KMS-11 (cell line): ENCODE results near the gene IL24.
"Not testable (repeated sequence)": the region's sequence is repeated elsewhere in the genome, so short reads cannot be mapped to it uniquely, and the experiment has no call there.

Source experiments
- H2AFZ ChIP-seq: fragments of 200-600 bp; sonication (generic); 2 replicates; pipeline ENCODE4 v1.6.1; 2016; ENCODE audit warnings: antibody characterized with exemption, mixed run types, low read depth
- H3K27ac ChIP-seq: fragments of 200-600 bp; sonication (generic); 2 replicates; pipeline ENCODE4 v1.6.1; 2016; ENCODE audit warnings: mild to moderate bottlenecking, mixed run types
- H3K27me3 ChIP-seq: fragments of 200-600 bp; sonication (generic); 2 replicates; pipeline ENCODE4 v1.6.1; 2017; ENCODE audit warnings: mild to moderate bottlenecking, low read depth, mixed run types, moderate library complexity; ENCODE audit not compliant: insufficient read depth
- H3K36me3 ChIP-seq: fragments of 200-600 bp; sonication (generic); 2 replicates; pipeline ENCODE4 v1.6.1; 2017; ENCODE audit warnings: mild to moderate bottlenecking, mixed run types; ENCODE audit not compliant: insufficient read depth
- H3K4me1 ChIP-seq: fragments of 200-600 bp; sonication (generic); 2 replicates; pipeline ENCODE4 v1.6.1; 2016; ENCODE audit warnings: mild to moderate bottlenecking, low read depth, mixed run types; ENCODE audit not compliant: poor library complexity, severe bottlenecking
- H3K4me2 ChIP-seq: fragments of 200-600 bp; sonication (generic); 2 replicates; pipeline ENCODE4 v1.7.0; 2016; ENCODE audit warnings: mild to moderate bottlenecking, mixed run types
- H3K4me3 ChIP-seq: fragments of 200-600 bp; sonication (generic); IDR thresholded peaks from 2 replicates; pipeline ENCODE4 v1.6.1; 2017; ENCODE audit warnings: low read depth, low read length, mixed read lengths; ENCODE audit not compliant: insufficient read depth
- H3K79me2 ChIP-seq: fragments of 200-600 bp; sonication (generic); 2 replicates; pipeline ENCODE4 v1.6.1; 2016; ENCODE audit warnings: low read depth, mixed run types; ENCODE audit not compliant: insufficient read depth
- H3K9ac ChIP-seq: fragments of 200-600 bp; sonication (generic); 2 replicates; pipeline ENCODE4 v1.6.1; 2016; ENCODE audit warnings: mild to moderate bottlenecking, mixed run types
- H4K20me1 ChIP-seq: fragments of 200-600 bp; sonication (generic); 2 replicates; pipeline ENCODE4 v1.6.1; 2016; ENCODE audit warnings: mild to moderate bottlenecking, mixed run types; ENCODE audit not compliant: insufficient read depth
- TF ChIP-seq, protein P1 (sequence below): fragments of 200-600 bp; sonication (generic); conservative IDR thresholded peaks from 2 replicates; pipeline ENCODE4 v1.6.1; 2017; ENCODE audit warnings: low read depth, mild to moderate bottlenecking, antibody characterized with exemption, low read length, moderate library complexity, mixed read lengths

The IL24 gene, protein sequence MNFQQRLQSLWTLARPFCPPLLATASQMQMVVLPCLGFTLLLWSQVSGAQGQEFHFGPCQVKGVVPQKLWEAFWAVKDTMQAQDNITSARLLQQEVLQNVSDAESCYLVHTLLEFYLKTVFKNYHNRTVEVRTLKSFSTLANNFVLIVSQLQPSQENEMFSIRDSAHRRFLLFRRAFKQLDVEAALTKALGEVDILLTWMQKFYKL

DNA sequence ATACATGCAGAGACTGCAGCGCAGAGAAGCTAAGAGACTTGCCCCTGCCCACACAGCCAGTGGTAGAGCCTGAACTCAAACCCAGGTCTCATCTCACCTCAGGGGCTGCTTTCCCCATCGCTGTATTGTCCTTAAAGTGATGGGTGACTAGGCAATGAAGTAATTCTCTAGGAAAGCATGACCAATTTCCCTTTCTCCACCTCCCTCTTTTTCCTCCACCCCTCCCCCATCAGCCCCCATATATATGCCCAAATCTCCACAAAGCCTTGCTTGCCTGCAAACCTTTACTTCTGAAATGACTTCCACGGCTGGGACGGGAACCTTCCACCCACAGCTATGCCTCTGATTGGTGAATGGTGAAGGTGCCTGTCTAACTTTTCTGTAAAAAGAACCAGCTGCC, at the start of gene IL24:
IL24 (plus strand) TSS at position 269 of the 400 bp plus-strand sequence. CDS start 390 bp downstream, outside the sequence.
- Histone ChIP-seq H3K9ac (no peak within 1 kb of the TSS), H3K27ac (no peak within 1 kb of the TSS), H3K4me1 (no peaks in the 10 kb centered on the region), H3K79me2 (no peaks in the 10 kb centered on the region), H3K4me2 (no peak within 1 kb of the TSS), H3K27me3 (no peaks in the 10 kb centered on the region; the same call in 1 of the 2 replicates), H4K20me1 (no peaks in the 10 kb centered on the region), H2AFZ (no peak within 1 kb of the TSS), H3K4me3 (no peak within 1 kb of the TSS), H3K36me3 (no peaks in the 10 kb centered on the region)
- TF ChIP-seq, protein P1, sequence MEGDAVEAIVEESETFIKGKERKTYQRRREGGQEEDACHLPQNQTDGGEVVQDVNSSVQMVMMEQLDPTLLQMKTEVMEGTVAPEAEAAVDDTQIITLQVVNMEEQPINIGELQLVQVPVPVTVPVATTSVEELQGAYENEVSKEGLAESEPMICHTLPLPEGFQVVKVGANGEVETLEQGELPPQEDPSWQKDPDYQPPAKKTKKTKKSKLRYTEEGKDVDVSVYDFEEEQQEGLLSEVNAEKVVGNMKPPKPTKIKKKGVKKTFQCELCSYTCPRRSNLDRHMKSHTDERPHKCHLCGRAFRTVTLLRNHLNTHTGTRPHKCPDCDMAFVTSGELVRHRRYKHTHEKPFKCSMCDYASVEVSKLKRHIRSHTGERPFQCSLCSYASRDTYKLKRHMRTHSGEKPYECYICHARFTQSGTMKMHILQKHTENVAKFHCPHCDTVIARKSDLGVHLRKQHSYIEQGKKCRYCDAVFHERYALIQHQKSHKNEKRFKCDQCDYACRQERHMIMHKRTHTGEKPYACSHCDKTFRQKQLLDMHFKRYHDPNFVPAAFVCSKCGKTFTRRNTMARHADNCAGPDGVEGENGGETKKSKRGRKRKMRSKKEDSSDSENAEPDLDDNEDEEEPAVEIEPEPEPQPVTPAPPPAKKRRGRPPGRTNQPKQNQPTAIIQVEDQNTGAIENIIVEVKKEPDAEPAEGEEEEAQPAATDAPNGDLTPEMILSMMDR, result no peak

DNA sequence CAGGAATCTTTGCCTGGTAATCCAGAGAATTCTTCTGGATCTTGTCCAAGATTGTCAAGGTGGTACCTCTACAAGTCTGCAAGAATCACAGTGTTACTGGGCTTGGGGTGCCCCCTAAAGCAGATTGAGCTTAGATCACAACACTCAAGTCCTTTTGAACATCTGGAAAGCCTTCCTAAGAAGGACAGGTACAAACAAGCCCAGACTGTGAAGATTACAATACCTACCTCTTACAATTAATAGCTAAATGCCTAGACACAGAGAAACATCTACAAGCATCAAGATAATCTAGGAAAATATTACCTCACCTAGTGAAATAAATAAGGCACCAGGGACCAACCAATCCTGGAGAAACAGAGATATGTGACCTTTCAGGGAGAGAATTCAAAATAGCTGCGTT, 49.3 kb upstream of the IL24 start:
- no peaks in the 10 kb centered on the region for H3K79me2 ChIP-seq
- H3K27me3 ChIP-seq, result no peaks in the 10 kb centered on the region
- no peak overlapping the region for H3K27ac ChIP-seq
- TF ChIP-seq, protein P1, result no peak
- H2AFZ ChIP-seq, result no peak overlapping the region
- H3K9ac ChIP-seq, result no peak overlapping the region
- H3K4me3 ChIP-seq, result no peak overlapping the region
- H3K36me3 ChIP-seq, result no peaks in the 10 kb centered on the region
- no peaks in the 10 kb centered on the region for H3K4me1 ChIP-seq
- no peaks in the 10 kb centered on the region for H4K20me1 ChIP-seq
- no peak overlapping the region for H3K4me2 ChIP-seq

DNA sequence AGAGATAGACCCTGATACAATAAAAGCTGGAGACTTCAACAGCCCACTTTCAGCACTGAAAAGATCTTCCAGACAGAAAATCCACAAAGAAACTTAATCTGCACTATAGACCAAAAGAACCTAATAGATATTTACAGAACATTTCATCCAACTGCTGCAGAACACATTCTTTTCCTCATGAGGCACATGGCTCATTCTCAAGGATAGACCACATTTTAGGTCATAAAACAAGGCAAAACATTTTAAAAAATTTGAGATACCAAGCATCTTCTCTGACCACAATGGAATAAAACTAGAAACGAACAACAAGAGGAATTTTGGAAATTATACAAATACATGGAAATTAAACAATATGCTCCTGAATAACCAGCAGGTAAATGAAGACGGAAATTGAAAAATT, 46.8 kb upstream of the IL24 start:
- H3K36me3 ChIP-seq, result no peaks in the 10 kb centered on the region
- no peaks in the 10 kb centered on the region for H3K27me3 ChIP-seq
- H3K4me1 ChIP-seq, result no peaks in the 10 kb centered on the region
- H2AFZ ChIP-seq, result no peak overlapping the region
- no peak overlapping the region for H3K9ac ChIP-seq
- no peak overlapping the region for H3K4me2 ChIP-seq
- H3K4me3 ChIP-seq, result no peak overlapping the region
- no peaks in the 10 kb centered on the region for H4K20me1 ChIP-seq
- H3K27ac ChIP-seq, result no peak overlapping the region
- H3K79me2 ChIP-seq, result no peaks in the 10 kb centered on the region
- TF ChIP-seq, protein P1, result no peak

DNA sequence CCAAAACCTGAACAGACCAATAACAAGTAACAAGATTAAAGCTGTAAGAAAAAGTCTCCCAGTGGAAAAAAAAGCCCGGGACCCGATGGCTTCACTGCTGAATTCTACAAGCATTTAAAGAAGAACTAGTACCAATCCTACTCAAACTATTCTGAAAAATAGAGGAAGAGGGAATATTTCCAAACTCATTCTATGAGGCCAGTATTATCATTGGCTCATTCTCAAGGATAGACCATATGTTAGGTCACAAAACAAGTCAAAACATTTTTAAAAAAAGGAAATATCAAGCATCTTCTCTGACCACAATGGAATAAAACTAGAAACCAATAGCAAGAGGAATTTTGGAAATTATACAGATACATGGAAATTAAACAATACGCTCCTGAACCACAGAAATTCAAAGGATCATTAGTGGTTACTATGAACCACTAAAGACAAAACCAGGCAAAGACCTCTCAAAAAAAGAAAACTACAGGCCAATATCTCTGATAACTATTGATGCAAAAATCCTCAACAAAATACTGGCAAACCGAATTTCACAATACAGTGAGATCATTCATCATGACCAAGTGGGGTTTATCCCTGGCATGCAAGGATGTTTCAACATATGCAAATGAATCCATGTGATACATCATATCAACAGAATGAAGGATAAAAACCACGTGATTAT, 45.8 kb upstream of the IL24 start:
- no peak overlapping the region for H2AFZ ChIP-seq
- H3K79me2 ChIP-seq, result no peaks in the 10 kb centered on the region
- H3K4me2 ChIP-seq, result no peak overlapping the region
- no peak overlapping the region for H3K4me3 ChIP-seq
- TF ChIP-seq, protein P1, result no peak
- H3K9ac ChIP-seq, result no peak overlapping the region
- H3K36me3 ChIP-seq, result no peaks in the 10 kb centered on the region
- no peaks in the 10 kb centered on the region for H3K4me1 ChIP-seq
- no peaks in the 10 kb centered on the region for H4K20me1 ChIP-seq
- H3K27me3 ChIP-seq, result no peaks in the 10 kb centered on the region
- H3K27ac ChIP-seq, result no peak overlapping the region

DNA sequence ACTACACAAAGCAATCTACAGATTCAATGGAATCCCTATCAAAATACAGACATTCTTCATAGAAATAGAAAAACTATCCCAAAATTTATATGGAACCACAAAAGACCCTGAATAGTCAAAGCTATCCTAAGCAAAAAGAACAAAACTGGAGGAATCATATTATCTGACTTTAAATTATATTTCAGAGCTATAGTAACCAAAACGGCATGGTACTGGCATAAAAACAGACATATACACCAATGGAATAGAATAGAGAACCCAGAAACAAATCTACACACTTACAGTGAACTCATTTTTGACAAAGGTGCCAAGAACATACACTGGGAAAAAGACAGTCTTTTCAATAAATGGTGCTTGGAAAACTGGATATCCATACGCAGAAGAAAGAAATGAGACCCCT, 44.6 kb upstream of the IL24 start:
- not testable (repeated sequence) for H3K4me1 ChIP-seq, H2AFZ ChIP-seq, H3K27ac ChIP-seq, H3K9ac ChIP-seq, H3K4me3 ChIP-seq, H3K27me3 ChIP-seq, H4K20me1 ChIP-seq, H3K4me2 ChIP-seq, H3K36me3 ChIP-seq, H3K79me2 ChIP-seq

DNA sequence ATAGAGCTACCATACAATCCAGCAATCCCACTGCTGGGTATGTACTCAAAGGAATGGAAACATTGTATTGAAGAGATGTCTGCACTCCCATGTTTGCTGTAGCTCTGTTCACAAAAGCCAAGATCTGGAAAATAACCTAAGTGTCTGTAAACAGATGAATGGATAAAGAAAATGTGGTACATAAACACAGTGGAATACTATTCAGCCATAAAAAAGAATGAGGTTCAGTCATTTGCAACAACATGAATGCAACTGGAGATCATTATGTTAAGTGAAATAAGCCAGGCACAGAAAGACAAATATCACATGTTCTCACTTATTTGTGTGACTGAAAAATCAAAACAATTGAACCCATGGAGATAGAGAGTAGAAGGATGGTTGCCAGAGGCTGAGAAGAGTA, 43.5 kb upstream of the IL24 start:
- not testable (repeated sequence) for H3K9ac ChIP-seq, H3K27me3 ChIP-seq, H3K4me2 ChIP-seq, H3K4me3 ChIP-seq, H3K79me2 ChIP-seq, H3K27ac ChIP-seq, H4K20me1 ChIP-seq, H2AFZ ChIP-seq, H3K36me3 ChIP-seq, H3K4me1 ChIP-seq
